Measurements from ENCODE around the gene S100A4. TPM values are rescaled to one million over a fixed set of nuclear protein-coding genes. Genes with fewer than 3 reads are reported as not detected.

The S100A4 gene
- total RNA-seq, 2 donors from 2014 or later = 56.3 to 71.3 TPM

DNA sequence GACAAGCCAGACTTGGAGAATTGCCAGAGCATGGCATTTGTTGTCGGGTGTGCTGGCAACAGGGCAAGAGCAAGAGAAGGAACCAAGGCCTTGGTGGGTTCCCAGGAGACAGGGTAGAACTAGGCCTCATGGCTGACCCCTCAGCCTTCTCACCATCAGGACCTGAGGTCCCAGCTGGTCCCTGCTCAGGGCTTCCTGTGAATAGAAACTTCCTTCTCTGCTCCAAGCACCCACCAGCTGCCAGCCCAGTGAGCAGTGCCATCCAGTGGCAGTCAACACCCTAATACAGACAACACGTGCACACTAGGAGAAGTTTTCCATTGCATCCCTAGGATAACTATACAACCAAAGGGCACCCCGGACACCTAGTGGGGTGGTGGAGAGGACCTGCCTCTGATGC, 32.6 kb downstream of the S100A4 start:
- no peak for DNase-seq (ENCODE audit: low spot score)
- no peak overlapping the region for H3K4me3 ChIP-seq
- WGBS = 66% methylated on average over 3 of the region's 3 CpGs
- H3K9me3 ChIP-seq = no peaks in the 10 kb centered on the region
- H3K27ac ChIP-seq = no peak overlapping the region
- intact Hi-C loops (cut with DNase I) = loop anchor here (10.0 kb wide), 1 partner anchor 232 kb away; no protein-coding TSS in a partner anchor
- TF ChIP-seq POLR2A (IDR thresholded peaks at IDR 0.05) (no peak), POLR2AphosphoS5 (IDR thresholded peaks at IDR 0.05) (no peak)
- TF ChIP-seq, protein P1, sequence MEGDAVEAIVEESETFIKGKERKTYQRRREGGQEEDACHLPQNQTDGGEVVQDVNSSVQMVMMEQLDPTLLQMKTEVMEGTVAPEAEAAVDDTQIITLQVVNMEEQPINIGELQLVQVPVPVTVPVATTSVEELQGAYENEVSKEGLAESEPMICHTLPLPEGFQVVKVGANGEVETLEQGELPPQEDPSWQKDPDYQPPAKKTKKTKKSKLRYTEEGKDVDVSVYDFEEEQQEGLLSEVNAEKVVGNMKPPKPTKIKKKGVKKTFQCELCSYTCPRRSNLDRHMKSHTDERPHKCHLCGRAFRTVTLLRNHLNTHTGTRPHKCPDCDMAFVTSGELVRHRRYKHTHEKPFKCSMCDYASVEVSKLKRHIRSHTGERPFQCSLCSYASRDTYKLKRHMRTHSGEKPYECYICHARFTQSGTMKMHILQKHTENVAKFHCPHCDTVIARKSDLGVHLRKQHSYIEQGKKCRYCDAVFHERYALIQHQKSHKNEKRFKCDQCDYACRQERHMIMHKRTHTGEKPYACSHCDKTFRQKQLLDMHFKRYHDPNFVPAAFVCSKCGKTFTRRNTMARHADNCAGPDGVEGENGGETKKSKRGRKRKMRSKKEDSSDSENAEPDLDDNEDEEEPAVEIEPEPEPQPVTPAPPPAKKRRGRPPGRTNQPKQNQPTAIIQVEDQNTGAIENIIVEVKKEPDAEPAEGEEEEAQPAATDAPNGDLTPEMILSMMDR (IDR thresholded peaks at IDR 0.05) = no peak
- no peaks in the 10 kb centered on the region for H3K4me1 ChIP-seq (replicated peaks)
- no peaks in the 10 kb centered on the region for H3K27me3 ChIP-seq (replicated peaks; ENCODE audit: insufficient read depth)
- no peaks in the 10 kb centered on the region for H3K36me3 ChIP-seq

DNA sequence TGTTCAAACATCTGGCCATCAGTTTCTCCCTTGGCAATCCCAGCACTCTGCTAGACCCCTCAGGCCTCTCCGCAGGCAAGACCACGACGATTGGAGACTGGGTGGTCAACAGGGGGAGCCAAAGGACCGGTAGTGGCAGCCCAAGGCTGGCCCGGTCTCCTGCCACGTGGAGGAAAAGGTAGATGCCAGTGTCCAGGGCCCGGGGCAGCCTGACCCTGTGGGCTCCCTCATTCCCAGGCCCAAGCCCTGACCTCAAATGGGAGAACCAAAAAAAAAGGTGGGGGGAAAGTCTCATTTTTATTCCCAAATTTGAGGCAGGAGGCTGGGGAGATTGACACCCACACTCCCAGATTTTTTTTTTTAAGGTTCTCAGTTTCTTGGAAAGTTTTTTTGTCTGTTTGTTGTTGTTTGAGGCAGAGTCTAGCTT, 34.6 kb downstream of the S100A4 start:
- H3K4me3 ChIP-seq = no peak overlapping the region
- peak; percentile 72 for DNase-seq (ENCODE audit: low spot score)
- H3K27me3 ChIP-seq (replicated peaks; ENCODE audit: insufficient read depth) = no peaks in the 10 kb centered on the region
- H3K27ac ChIP-seq = no peak overlapping the region
- no peaks in the 10 kb centered on the region for H3K4me1 ChIP-seq (replicated peaks)
- TF ChIP-seq, protein P1 (IDR thresholded peaks at IDR 0.05) = peak; percentile 62 to 94 (median 80)
- TF ChIP-seq POLR2AphosphoS5 (IDR thresholded peaks at IDR 0.05) (peak; percentile 42), POLR2A (IDR thresholded peaks at IDR 0.05) (no peak)
- H3K36me3 ChIP-seq = no peaks in the 10 kb centered on the region
- intact Hi-C loops (cut with DNase I) = loop anchor here (1.0 to 10.0 kb wide), 3 partner anchors 22 to 234 kb away; no protein-coding TSS in a partner anchor
- 3% methylated on average over 7 of the region's 7 CpGs for WGBS
- H3K9me3 ChIP-seq = no peaks in the 10 kb centered on the region

DNA sequence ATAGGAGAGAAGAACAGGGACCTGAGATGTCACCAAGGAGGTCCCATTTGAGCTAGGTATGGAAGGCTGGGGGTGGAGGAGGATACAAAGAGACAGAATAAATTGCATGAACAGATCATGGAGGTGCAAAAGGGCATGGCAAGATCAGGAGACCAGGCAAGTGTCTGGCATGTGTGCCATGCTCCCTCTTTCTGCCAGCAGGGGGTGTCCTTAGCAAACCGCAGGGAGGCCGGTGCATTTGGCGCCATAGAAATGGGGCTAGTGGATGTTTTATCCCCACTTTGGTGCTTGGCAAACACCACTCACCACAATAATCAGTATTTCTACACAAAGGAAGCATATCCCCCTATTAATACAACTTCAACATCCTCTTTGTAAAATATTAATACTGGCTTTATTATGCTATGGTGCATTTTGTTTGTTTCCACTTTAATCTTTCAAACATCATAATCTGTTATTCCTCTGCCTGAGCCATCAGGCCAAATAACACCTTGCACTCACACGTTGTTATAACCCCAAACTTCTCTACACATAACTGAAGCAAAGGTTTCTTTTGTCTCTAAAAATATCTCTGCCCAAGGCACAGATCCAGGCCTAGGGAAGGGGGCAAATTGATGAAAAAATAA, 35.8 kb downstream of the S100A4 start:
- H3K4me3 ChIP-seq = no peak overlapping the region
- WGBS = 77% methylated on average over 4 of the region's 4 CpGs

DNA sequence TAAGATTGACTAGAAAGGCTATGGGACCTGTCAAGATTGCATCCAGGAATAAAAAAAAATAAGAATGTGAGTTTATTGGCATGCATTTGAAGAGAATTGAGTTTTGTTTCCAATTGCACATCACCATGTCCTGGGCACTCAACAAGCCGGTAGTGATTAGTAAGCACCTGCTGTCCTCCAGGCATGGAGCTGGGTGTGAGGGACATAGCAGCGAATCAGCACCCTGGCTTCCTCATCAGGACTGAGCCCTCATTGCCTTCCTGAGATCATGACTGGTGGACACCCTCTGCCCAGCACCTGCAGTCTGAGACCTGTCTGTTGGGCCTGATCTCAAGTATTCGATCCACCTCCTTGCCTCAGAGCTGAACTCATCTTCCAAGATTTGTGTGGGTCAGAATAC, 36.6 kb downstream of the S100A4 start:
- H3K9me3 ChIP-seq = no peaks in the 10 kb centered on the region
- no peak overlapping the region for H3K27ac ChIP-seq
- 92% methylated on average over 3 of the region's 3 CpGs for WGBS
- TF ChIP-seq POLR2AphosphoS5 (IDR thresholded peaks at IDR 0.05) (no peak), POLR2A (IDR thresholded peaks at IDR 0.05) (no peak)
- TF ChIP-seq, protein P1 (IDR thresholded peaks at IDR 0.05) = no peak
- H3K4me1 ChIP-seq (replicated peaks) = no peaks in the 10 kb centered on the region
- H3K36me3 ChIP-seq = no peaks in the 10 kb centered on the region
- DNase-seq (ENCODE audit: low spot score) = no peak
- no peaks in the 10 kb centered on the region for H3K27me3 ChIP-seq (replicated peaks; ENCODE audit: insufficient read depth)
- H3K4me3 ChIP-seq = no peak overlapping the region
- intact Hi-C loops (cut with DNase I) = no loop called here

More for the DNA sequence above, 35.8 kb downstream of the S100A4 start:
- TF ChIP-seq, protein P1 (IDR thresholded peaks at IDR 0.05) = peak in 2 of 4 experiments; percentile 27 to 54
- no peak for TF ChIP-seq POLR2A (IDR thresholded peaks at IDR 0.05)
- no peaks in the 10 kb centered on the region for H3K27me3 ChIP-seq (replicated peaks; ENCODE audit: insufficient read depth)
- intact Hi-C loops (cut with DNase I) = loop anchor here (2.0 to 10.0 kb wide), 2 partner anchors 23 to 235 kb away; no protein-coding TSS in a partner anchor
- H3K36me3 ChIP-seq = no peaks in the 10 kb centered on the region
- H3K9me3 ChIP-seq = no peaks in the 10 kb centered on the region
- no peak overlapping the region for H3K27ac ChIP-seq
- no peaks in the 10 kb centered on the region for H3K4me1 ChIP-seq (replicated peaks)
- no peak for DNase-seq (ENCODE audit: low spot score)
